Measurements from ENCODE around the gene SLC44A2.
"Not testable (repeated sequence)": the region's sequence is repeated elsewhere in the genome, so short reads cannot be mapped to it uniquely, and the experiment has no call there.

SLC44A2 gene

DNA sequence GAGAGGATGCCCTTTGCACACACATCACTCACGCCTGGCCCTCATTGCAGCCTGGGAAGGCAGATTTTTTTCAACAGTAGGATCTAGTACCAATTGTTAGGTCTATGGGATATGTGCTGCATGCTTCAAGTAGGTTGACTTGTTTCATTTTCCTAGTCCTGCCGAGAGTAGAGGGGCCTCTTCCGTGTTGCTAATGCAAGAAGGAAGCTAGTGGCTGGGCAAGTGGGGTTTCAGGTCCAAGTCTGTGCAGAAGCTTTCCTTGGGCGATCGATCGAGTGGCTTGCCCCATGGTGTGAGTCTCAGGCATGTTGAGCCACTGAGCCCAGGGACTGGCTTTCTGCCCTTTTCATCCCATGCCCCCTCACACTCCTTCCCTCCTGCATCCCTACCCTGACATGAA lies 42.5 kb downstream of the SLC44A2 start:
- H3K4me3 Mint-ChIP-seq = no peak overlapping the region
- H3K27me3 Mint-ChIP-seq (ENCODE audit: low read depth, poor library complexity) = peaks cover 3% of the 10 kb centered on the region
- peaks cover 61% of the 10 kb centered on the region for H3K36me3 Mint-ChIP-seq (ENCODE audit: low read depth)
- peak overlapping the region; percentile 32 for H3K27ac Mint-ChIP-seq
- H3K9me3 Mint-ChIP-seq = no peaks in the 10 kb centered on the region
- no peak for DNase-seq
- peaks cover 18% of the 10 kb centered on the region for H3K4me1 Mint-ChIP-seq
- TF ChIP-seq, protein P1, sequence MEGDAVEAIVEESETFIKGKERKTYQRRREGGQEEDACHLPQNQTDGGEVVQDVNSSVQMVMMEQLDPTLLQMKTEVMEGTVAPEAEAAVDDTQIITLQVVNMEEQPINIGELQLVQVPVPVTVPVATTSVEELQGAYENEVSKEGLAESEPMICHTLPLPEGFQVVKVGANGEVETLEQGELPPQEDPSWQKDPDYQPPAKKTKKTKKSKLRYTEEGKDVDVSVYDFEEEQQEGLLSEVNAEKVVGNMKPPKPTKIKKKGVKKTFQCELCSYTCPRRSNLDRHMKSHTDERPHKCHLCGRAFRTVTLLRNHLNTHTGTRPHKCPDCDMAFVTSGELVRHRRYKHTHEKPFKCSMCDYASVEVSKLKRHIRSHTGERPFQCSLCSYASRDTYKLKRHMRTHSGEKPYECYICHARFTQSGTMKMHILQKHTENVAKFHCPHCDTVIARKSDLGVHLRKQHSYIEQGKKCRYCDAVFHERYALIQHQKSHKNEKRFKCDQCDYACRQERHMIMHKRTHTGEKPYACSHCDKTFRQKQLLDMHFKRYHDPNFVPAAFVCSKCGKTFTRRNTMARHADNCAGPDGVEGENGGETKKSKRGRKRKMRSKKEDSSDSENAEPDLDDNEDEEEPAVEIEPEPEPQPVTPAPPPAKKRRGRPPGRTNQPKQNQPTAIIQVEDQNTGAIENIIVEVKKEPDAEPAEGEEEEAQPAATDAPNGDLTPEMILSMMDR (IDR thresholded peaks at IDR 0.05) = no peak

DNA sequence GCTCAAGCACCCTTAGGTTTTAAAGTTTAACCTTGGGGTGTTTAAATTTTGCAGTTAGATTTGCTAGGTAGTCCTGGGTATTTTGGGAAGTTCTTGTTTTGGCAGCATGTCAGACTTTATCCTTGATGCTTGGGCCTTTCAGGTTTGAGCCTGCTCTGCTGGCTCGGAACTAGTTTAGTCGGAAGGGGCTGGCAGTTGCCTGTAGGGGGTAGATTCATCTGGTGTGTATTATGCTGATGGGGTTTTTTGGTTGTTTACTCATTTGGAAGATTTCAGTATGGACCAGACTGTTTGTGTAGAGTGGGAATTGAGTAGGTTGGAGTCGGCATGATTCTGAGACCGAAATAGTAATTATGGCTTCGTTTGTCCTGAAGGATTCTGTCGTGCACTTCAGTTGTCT lies 43.9 kb downstream of the SLC44A2 start:
- DNase-seq = no peak
- Mint-ChIP-seq H3K36me3 (ENCODE audit: low read depth) (peaks cover 64% of the 10 kb centered on the region), H3K4me1 (peaks cover 11% of the 10 kb centered on the region), H3K4me3 (no peak overlapping the region), H3K9me3 (no peaks in the 10 kb centered on the region), H3K27me3 (ENCODE audit: low read depth, poor library complexity) (peaks cover 3% of the 10 kb centered on the region), H3K27ac (peak overlapping the region; percentile 95)
- TF ChIP-seq, protein P1 (IDR thresholded peaks at IDR 0.05) = no peak

DNA sequence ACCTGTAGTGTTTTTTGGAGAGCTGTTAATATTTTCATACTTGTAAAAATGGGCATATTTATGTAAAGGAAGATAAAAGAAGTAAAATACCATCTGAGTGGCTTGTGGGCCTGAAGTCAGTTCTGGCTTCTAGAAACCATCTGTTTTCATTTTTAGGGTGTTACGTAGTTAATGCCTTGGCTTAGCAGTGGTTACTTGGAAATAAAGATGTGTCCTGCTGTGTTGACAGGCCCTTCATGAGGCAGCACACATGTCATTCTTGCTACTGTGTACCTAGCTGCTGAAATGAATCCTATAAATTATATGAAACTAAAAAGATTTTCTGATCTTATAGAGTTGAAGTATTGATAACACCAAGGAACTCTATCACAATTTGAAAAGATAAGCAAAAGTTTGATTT lies 44.8 kb downstream of the SLC44A2 start:
- DNase-seq = no peak
- H3K27ac Mint-ChIP-seq = no peak overlapping the region
- H3K36me3 Mint-ChIP-seq (ENCODE audit: low read depth) = peaks cover 73% of the 10 kb centered on the region
- H3K4me1 Mint-ChIP-seq = peaks cover 11% of the 10 kb centered on the region
- no peaks in the 10 kb centered on the region for H3K9me3 Mint-ChIP-seq
- H3K4me3 Mint-ChIP-seq = no peak overlapping the region
- TF ChIP-seq, protein P1 (IDR thresholded peaks at IDR 0.05) = no peak
- H3K27me3 Mint-ChIP-seq (ENCODE audit: low read depth, poor library complexity) = peaks cover 3% of the 10 kb centered on the region

DNA sequence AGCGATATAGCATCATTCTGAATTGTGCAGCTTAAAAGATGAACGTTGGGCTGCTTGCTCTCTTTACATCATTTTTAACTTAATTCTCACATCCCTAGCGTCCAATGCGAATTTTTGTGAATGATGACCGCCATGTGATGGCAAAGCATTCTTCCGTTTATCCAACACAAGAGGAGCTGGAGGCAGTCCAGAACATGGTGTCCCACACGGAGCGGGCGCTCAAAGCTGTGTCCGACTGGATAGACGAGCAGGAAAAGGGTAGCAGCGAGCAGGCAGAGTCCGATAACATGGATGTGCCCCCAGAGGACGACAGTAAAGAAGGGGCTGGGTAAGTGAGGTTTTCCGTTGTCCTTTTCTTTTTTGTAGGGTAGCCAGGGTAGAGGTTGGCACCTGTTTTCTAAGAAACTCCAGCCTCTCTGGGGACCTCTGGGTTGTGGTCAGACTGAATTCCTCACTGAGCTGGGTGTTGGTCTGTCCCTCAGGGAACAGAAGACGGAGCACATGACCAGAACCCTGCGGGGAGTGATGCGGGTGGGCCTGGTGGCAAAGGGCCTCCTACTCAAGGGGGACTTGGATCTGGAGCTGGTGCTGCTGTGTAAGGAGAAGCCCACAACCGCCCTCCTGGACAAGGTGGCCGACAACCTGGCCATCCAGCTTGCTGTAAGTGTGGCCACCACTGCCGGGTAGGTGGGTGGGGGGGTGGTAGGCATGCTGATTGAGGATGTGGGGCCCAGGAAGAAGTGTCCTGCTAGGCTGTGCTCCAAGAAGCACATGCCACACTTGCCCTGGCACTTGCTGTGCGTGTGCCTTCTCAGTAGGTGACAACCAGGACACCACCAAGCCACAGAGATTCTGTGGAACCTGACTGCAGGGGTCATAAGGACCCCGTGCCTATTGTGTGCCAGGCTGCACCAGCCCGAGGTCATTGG lies 45.8 kb downstream of the SLC44A2 start:
- Mint-ChIP-seq H3K27me3 (ENCODE audit: low read depth, poor library complexity) (peaks cover 3% of the 10 kb centered on the region), H3K4me3 (no peak overlapping the region), H3K9me3 (no peaks in the 10 kb centered on the region), H3K36me3 (ENCODE audit: low read depth) (peaks cover 78% of the 10 kb centered on the region), H3K4me1 (peaks cover 11% of the 10 kb centered on the region), H3K27ac (no peak overlapping the region)
- TF ChIP-seq, protein P1 (IDR thresholded peaks at IDR 0.05) = no peak
- DNase-seq = no peak

DNA sequence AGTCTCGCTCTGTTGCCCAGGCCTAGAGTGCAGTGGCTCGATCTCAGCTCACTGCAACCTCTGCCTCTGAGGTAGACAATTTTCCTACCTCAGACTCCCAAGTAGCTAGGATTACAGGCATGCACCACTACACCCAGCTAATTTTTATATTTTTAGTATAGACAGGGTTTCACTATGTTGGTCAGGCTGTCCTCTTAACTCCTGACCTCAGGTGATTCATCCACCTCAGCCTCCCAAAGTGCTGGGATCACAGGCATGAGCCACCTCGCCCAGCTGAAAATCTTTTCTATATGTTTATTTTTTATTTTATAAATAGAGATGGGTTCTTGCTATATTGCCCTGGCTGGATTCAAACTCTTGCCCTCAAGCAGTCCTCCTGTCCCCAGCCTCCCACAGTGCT lies 46.6 kb downstream of the SLC44A2 start:
- H3K36me3 Mint-ChIP-seq (ENCODE audit: low read depth) = peaks cover 73% of the 10 kb centered on the region

DNA sequence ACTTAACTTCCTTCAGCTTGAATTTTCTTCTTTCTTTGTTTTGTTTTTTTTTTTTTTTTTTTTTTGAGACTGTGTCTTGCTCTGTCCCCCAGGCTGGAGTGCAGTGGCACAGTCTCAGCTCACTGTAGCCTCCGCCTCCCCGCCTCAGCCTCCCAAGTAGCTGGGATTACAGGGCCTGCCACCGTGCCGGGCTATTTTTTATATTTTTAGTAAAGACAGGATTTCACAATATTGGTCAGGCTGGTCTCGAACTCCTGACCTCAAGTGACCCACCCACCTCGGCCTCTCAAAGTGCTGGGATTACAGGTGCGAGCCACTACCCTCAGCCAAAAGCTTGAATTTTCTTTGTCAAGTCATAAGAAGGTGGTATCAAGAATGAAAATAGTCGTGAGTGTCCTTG lies 49.9 kb downstream of the SLC44A2 start:
- H3K36me3 Mint-ChIP-seq (ENCODE audit: low read depth) = peaks cover 79% of the 10 kb centered on the region
- not testable (repeated sequence) for H3K4me1 Mint-ChIP-seq; H3K9me3 Mint-ChIP-seq; H3K4me3 Mint-ChIP-seq; H3K27ac Mint-ChIP-seq; DNase-seq; H3K27me3 Mint-ChIP-seq (ENCODE audit: low read depth, poor library complexity)

More for the DNA sequence above, 46.6 kb downstream of the SLC44A2 start:
- DNase-seq; H3K27ac Mint-ChIP-seq; H3K9me3 Mint-ChIP-seq; H3K4me3 Mint-ChIP-seq; H3K27me3 Mint-ChIP-seq (ENCODE audit: low read depth, poor library complexity): not testable (repeated sequence)
- peaks cover 11% of the 10 kb centered on the region for H3K4me1 Mint-ChIP-seq

DNA sequence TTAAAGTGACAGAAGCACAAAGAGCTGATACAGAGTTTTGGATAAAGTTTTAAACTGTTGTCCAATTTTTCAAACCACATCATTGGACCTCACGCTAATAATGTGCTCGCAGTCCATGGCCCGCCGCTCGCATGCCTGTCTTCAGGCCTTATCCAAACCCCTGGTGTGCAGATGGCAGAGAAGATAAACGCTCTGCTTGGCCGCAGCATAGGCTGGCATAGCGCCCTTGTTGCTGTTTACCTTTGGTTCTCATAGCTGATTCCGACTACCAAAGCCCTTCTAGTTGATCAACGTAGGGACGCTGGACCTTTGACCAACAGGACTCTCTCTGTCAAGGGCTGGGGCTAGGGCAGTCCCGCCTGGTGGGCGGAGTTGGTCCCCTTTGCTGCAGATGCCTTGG lies 52.4 kb downstream of the SLC44A2 start:
- Mint-ChIP-seq H3K4me1 (no peaks in the 10 kb centered on the region), H3K4me3 (no peak overlapping the region), H3K27me3 (ENCODE audit: low read depth, poor library complexity) (no peaks in the 10 kb centered on the region), H3K27ac (no peak overlapping the region), H3K9me3 (no peaks in the 10 kb centered on the region), H3K36me3 (ENCODE audit: low read depth) (peaks cover 81% of the 10 kb centered on the region)
- TF ChIP-seq, protein P1 (IDR thresholded peaks at IDR 0.05) = no peak
- DNase-seq = no peak

All from nephron progenitor cell (in vitro differentiated cells).